SU-DHL-6 (cell line): ENCODE measurements around the gene RFC2.

Experiments
- EZH2phosphoT487 ChIP-seq: fragments of 200-600 bp; sonication (generic), shearing (Covaris generic); conservative IDR thresholded peaks from 2 replicates; pipeline ENCODE4 v1.6.1; 2018; ENCODE audit warnings: mild to moderate bottlenecking, antibody characterized with exemption, low read length, moderate library complexity, mixed read lengths
- TF ChIP-seq, protein P1 (sequence below): fragments of 200-600 bp; sonication (generic); IDR thresholded peaks from one replicate; pipeline ENCODE4 v1.5.1; 2017; ENCODE audit warnings: antibody characterized with exemption, mild to moderate bottlenecking, low read length, moderate library complexity; ENCODE audit not compliant: insufficient read depth, poor library complexity, severe bottlenecking

DNA sequence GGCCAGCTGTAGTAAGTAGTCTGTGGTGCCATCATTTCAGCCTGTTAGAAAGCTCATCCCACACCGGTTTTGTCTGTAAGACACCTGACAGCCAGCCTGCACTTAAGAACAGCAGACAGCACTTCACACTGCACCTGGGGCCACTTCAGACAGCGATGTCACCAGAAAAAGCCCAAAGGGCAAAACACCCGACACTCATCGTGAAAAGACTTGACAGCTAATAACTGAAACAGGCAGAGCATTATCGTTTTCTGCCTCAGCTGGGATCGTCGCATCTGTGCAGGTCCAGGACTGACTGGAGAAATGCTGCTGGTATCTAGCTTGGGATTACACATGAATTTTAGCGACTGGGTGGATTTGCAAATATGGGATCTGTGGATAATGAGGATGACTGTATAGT is 61.1 kb downstream of the RFC2 start:
- TF ChIP-seq, protein P1, sequence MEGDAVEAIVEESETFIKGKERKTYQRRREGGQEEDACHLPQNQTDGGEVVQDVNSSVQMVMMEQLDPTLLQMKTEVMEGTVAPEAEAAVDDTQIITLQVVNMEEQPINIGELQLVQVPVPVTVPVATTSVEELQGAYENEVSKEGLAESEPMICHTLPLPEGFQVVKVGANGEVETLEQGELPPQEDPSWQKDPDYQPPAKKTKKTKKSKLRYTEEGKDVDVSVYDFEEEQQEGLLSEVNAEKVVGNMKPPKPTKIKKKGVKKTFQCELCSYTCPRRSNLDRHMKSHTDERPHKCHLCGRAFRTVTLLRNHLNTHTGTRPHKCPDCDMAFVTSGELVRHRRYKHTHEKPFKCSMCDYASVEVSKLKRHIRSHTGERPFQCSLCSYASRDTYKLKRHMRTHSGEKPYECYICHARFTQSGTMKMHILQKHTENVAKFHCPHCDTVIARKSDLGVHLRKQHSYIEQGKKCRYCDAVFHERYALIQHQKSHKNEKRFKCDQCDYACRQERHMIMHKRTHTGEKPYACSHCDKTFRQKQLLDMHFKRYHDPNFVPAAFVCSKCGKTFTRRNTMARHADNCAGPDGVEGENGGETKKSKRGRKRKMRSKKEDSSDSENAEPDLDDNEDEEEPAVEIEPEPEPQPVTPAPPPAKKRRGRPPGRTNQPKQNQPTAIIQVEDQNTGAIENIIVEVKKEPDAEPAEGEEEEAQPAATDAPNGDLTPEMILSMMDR: no peak
- no peak for TF ChIP-seq EZH2phosphoT487
